Measurements from ENCODE around the gene SIRPG. TPM values are rescaled to one million over a fixed set of nuclear protein-coding genes. Genes with fewer than 3 reads are reported as not detected.
"Not testable (repeated sequence)": the region's sequence is repeated elsewhere in the genome, so short reads cannot be mapped to it uniquely, and the experiment has no call there.

SIRPG gene
- total RNA-seq (2014; rRNA removed; shearing (Covaris generic)): 2.9 and 3.1 TPM in 2 replicates

- peak; percentile 39 for DNase-seq (ENCODE audit: low read depth)
These were observed at the start of gene SIRPG for GRCh38 chr20:1657556-1658334. TSS of gene SIRPG (minus strand) at chr20:1657779. CDS start at chr20:1657714, 65 bp downstream.

- not testable (repeated sequence) for DNase-seq (ENCODE audit: low read depth)
These were observed 49.3 kb upstream of the SIRPG start for GRCh38 chr20:1706887-1707286.

- DNase-seq (ENCODE audit: low read depth): no peak
These were observed 48.5 kb upstream of the SIRPG start for GRCh38 chr20:1706079-1706478.

GRCh38 chr20:1702855-1703254 is 45.3 kb upstream of the SIRPG start:
- no peak for DNase-seq (ENCODE audit: low read depth)

- DNase-seq (ENCODE audit: low read depth): peak; percentile 94
These were observed 44.7 kb upstream of the SIRPG start for GRCh38 chr20:1702328-1702727.

- peak; percentile 52 for DNase-seq (ENCODE audit: low read depth)
These were observed 43.4 kb upstream of the SIRPG start for GRCh38 chr20:1700990-1701389.

GRCh38 chr20:1697592-1697991 is 40.0 kb upstream of the SIRPG start:
- DNase-seq (ENCODE audit: low read depth): no peak

GRCh38 chr20:1696521-1697209 is 39.1 kb upstream of the SIRPG start:
- DNase-seq (ENCODE audit: low read depth): peak; percentile 66

- no peak for DNase-seq (ENCODE audit: low read depth)
These were observed 37.1 kb upstream of the SIRPG start for GRCh38 chr20:1694672-1695071.

GRCh38 chr20:1693427-1693826 is 35.8 kb upstream of the SIRPG start:
- no peak for DNase-seq (ENCODE audit: low read depth)

- no peak for DNase-seq (ENCODE audit: low read depth)
These were observed 32.1 kb upstream of the SIRPG start for GRCh38 chr20:1689721-1690120.

GRCh38 chr20:1688886-1689538 is 31.4 kb upstream of the SIRPG start:
- DNase-seq (ENCODE audit: low read depth): no peak

- no peak for DNase-seq (ENCODE audit: low read depth)
These were observed 29.5 kb upstream of the SIRPG start for GRCh38 chr20:1687053-1687452.

GRCh38 chr20:1686151-1686748 is 28.7 kb upstream of the SIRPG start:
- DNase-seq (ENCODE audit: low read depth): no peak

GRCh38 chr20:1685304-1686052 is 27.9 kb upstream of the SIRPG start:
- no peak for DNase-seq (ENCODE audit: low read depth)

- DNase-seq (ENCODE audit: low read depth): no peak
These were observed 27.3 kb upstream of the SIRPG start for GRCh38 chr20:1684872-1685271.

GRCh38 chr20:1676650-1677049 is 19.1 kb upstream of the SIRPG start:
- no peak for DNase-seq (ENCODE audit: low read depth)

- DNase-seq (ENCODE audit: low read depth): no peak
These were observed 17.6 kb upstream of the SIRPG start for GRCh38 chr20:1674990-1675780.

GRCh38 chr20:1674361-1674760 is 16.8 kb upstream of the SIRPG start:
- DNase-seq (ENCODE audit: low read depth): no peak

- no peak for DNase-seq (ENCODE audit: low read depth)
These were observed 15.8 kb upstream of the SIRPG start for GRCh38 chr20:1673424-1673823.

- DNase-seq (ENCODE audit: low read depth): no peak
These were observed 15.1 kb upstream of the SIRPG start for GRCh38 chr20:1672728-1673127.

All from RPMI7951 (cell line).